HG03378 (cell line): ENCODE data around the gene THUMPD3.

ENCODE experiments used
- ATAC-seq: cut with Tn5 transposase; IDR thresholded peaks from one replicate; pipeline ENCODE4 v1.9.1; 2021; ENCODE audit warnings: mild to moderate bottlenecking, moderate library complexity; ENCODE audit not compliant: unreplicated experiment

THUMPD3 gene

DNA sequence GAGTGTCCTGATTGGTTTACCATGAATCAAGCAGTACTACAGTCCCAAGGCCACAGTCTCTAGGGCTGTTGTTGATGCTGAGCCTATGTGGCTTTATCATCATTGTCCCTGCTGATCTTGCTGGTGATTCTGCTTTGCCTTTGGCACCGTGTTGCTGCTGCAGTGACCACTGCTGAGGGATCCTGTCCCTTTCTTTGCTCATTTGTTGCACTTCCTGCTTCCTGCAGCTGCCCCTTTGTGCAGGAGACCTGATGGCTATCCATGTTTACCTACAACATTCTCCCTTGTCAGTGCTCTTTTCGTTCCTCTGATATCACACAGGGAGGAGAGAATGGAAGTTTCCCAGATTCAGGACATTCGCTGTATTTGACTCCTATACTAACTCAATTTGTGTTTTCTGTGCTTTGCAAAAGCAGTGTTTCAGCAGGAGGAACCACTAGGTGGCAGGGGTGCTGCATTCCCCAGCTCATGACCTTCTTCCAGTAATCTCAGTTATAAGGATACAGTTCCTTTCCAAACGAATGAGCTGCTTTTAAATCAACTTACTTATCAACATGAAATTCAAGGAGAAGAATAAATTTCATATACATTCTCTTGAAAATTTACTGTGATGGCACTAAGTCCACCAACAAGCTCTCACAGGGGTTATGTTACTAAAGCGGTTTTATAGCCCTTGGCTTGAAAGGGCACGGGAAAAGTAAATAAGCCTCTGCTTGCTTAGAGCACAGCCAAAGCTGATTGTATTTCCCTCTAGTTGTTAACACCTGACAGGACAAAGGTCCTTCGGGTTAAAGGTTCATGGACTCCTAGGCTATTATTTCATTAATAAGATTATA lies 9.7 kb upstream of the THUMPD3 start:
- peak; percentile 56 for ATAC-seq

DNA sequence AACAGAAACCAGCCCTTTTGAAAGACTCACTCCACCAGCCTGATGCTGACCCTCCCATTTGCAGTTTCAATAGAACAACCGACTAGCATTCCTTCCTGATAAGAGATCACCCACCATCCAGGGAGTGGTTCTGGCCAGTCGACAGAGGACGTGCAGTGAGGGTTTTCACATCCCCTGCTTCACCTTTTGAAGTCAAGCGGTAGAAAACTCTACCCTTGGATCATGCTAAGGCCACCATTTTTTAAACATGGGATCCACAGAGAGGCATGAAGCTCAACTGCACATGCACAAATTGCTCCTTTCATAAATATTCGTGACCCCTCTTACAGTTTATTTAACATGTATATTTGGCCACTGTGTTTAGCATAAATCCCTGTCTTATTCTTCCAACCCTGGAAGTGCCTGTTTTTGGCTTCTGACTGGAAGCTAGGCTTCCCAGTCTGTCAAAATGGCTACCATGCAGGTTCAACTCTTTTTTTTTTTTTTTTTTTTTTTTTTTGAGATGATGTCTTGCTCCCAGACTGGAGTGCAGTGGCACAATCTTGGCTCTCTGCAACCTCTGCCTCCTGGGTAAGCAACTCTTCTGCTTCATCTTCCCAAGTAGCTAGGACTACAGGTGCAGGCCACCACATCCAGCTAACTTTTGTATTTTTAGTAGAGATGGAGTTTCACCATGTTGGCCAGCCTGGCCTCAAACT lies 1.0 kb upstream of the THUMPD3 start:
- no peak for ATAC-seq

DNA sequence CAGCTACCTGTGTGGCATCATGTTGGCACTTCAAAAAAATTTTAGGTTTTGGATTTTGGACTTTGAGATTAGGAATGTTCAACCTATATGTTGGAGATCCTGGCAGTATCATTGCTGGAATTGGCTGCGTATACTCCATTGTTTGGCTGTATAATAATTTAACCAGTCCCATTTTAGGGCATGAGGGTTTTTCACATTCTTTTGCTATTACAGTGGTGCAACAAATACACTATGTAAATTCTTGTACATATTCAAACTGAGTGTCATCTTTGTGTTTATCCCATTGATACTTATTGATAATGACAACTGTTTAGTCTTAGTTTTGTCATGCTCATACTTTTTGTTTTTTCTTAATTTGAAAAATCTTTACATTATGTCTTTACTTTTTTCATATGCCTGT lies 6.7 kb downstream of the THUMPD3 start:
- no peak for ATAC-seq

DNA sequence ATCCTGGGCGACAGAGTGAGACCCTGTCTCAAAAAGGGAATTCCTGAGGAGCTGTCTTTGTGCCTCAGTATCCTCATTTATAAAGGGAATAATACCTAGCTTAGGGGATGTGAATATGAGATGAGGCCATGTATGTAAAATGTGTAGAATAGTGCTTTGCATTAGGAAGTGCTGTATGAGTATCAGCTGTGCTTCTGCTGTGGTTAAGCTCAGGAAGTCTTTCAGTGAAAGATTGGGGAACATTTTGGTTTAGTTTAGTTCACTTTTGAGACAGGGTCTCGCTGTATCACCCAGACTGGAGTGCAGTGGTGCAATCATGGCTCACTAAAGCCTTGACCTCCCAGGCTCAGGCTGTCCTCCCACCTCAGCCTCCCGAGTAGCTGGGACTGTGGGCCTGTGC lies 10.6 kb downstream of the THUMPD3 start:
- ATAC-seq: no peak

DNA sequence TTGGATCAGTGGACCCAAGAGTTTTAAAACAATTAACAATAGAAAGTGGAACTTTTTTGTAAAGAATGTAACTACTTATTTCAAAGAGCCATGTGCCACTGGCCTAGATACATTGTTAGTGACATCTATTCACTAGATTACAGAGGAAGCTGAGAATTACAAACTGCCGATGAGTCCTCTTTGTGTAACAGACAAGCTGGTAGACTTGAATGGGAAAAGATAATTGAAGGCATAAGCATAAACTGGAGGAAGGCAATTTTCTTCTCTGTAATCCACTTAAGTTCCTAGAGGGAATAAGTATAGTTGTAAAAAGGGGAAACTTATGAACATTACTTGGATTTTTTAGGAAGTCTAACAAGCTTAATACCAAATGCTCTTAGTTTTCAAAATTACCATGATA lies 15.1 kb downstream of the THUMPD3 start:
- ATAC-seq: no peak

DNA sequence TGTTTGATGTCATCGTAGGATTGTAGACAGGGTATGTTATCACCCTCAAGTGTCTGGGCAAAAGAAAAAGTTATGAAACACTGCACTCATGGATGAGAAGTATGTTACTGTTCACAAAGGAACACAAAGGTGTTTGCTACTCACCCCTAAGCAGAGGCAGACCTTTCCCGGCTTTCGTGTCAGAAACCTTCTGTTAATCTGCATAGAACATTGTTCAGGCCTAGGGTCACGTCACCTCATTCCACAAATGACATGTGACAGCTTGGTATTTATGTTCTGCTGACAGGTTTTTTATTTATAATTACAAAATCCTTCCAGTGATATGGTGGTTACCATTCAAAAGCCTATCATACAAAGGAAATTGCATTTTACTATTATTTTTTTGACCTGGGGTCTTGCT lies 16.5 kb downstream of the THUMPD3 start:
- no peak for ATAC-seq

DNA sequence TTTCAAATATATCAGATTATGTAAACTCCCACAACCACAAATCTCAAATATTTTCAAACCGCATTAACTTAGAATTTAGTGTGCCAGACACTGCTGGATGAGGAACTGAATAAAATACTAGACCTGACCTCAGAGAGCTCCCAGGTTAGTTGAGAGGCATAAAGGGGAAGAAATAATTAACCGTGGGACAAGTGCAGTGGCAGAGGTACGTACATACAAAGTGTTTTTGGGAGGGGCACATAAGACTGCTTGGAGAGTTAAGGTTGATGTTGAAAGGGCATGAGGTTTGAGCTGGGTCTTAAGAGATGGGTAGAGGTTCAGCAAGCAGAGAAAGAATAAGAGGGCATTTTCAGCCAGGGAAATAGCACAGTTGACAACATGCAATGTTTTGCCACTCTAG lies 17.2 kb downstream of the THUMPD3 start:
- no peak for ATAC-seq

DNA sequence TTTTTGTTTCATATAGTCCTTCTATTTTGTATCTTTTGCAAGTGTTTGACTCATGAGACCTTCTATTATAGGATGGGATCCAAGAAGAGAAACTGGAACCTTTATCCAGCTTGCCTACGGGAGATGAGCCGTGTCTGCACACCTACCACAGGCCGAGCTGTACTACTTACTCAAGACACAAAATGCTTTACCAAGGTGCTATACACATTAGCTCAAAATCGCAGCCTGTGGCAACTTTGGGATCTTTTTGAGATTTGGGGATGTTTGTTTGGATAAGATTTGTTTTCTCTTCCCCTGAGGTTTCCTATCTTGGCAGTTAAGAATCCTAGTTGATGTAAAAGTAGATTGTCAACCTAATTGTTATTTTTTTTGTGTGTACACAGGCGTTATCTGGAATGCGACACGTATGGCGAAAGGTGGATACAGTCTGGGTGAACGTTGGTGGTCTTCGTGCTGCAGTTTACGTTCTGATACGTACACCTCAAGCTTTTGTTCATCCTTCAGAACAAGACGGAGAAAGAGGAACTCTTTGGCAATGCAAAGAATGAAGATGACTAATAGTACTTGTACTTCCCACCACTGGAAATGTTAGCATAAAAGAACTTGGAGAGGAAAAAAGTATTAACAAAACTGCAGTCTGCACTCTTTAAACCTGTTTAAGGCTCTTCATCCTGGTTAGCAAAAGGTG lies 21.4 kb downstream of the THUMPD3 start:
- ATAC-seq: no peak

DNA sequence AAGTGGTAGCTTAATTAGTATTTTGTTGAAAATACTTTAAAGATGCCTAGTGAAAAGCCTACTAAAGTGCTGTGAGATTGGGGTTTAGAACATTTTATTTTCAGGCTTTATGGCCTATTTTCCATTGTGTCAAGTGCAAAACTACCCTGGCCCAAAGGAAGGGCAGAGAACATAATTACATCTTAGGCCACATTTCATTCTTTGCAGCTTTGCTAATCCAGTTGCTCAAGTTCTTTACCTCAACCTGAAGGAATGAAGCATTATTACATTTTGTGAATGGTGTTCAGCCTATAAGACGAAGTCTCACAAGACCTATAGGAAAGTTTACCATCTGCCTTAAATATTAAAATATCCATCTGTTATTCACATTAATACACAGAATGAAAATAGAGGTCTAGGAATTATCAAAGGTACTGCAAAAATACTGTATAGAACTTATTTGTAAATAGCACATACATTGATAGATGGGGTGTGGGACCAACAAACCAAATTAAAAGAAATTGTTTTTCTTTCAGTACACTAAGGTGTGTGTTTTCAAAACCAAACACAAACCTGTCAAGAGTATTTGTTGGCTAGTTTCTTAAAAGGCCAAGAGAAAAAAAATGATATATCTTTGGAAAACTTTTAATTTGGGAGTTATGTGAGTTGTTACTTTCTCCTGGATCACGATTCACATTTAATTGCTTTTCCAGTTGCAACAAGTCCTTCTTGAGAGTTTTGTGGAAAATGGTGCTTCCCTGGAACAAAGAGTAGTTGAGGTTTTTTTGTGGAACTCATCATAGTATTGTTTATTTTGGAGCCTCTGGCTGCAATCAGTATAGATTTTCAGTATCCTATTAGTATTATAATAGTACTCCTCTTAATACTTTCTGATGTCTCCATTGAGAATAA lies 22.6 kb downstream of the THUMPD3 start:
- no peak for ATAC-seq

DNA sequence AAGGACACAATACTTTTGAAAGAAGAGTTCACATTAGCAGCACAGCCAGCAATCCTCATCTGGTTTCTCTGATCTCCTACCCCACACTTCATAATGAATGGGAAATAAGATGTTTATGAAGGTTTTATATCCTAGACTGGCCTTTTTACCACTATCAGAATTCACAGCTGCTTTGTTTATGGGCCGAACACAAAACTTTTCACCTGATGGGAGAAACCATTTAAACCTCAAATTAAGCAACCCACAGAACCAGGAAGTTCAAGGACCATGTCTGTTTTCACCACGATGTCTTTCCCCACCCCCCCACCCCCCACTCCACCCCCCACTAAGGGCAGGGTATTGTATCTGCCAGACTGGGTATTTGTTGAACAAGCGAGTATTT lies 23.2 kb downstream of the THUMPD3 start:
- no peak for ATAC-seq

DNA sequence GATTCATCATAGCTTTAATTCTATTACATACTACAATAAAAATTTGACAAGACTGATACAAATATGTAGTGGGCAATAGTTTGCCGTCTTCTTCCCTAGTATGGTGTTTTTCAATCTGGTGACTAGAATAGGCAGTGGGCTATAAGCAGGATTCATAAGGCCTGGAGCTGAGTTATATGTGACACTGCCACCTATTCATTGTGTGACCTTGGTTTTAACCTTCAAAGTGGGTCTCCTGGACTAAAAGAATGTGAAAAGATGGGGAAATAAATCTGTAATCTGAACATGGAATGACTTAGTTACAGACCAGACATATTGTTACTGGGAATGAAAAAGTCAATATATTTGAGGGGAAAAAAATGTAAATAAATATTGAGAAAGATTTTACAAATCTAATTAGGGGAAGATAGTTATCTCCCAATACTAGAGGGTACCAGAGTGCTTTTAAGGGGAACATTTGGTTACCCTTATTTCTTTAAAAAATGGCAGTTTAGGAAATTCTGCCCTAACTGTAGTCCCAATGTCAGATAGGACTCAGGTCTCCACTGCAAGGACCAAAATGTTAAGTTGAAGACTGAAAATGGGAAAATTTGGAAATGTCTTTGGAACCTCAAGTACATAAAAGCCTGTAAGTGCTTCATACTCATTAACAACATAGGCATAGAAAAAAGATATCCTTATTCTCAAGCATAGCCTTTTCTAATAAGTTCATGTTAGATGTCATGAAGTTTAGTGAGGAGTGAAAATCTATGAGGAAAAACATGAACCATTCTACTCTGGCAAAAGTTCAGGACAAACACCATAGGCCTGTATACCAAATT lies 23.9 kb downstream of the THUMPD3 start:
- no peak for ATAC-seq

DNA sequence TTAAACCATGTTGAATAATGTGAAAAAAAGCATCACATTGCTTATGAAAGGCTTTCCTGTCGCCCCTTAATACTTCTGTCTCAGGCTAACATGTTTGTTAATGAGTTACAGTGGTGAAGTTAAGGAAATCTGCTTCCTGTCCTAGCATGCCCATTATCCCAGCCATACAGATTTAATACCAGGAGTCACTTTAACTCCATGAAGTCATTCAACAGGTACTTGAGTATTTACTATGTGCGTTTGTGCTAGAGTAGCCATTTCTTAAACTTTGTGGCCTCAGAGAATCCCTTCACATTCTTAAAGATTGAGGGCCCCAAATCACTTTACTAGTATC lies 24.4 kb downstream of the THUMPD3 start:
- no peak for ATAC-seq

DNA sequence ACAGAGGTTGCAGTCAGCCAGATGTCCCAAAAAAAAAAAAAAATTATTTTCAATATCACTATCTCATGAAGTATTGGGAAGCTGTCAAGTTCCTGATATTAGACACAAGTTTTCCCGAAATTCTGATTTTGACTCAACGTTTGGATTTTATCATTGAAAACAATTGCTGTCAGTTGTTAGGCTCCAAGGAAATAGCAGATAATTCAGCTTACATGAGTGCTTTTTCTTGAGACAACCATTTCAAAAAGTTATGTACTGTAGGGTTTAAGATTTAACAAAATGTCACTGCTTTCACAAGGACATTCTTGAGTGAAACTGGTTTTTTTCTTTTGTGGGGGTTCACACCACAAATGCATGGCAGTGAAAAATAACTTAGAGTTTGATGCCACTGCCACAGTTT lies 25.3 kb downstream of the THUMPD3 start:
- ATAC-seq: no peak

DNA sequence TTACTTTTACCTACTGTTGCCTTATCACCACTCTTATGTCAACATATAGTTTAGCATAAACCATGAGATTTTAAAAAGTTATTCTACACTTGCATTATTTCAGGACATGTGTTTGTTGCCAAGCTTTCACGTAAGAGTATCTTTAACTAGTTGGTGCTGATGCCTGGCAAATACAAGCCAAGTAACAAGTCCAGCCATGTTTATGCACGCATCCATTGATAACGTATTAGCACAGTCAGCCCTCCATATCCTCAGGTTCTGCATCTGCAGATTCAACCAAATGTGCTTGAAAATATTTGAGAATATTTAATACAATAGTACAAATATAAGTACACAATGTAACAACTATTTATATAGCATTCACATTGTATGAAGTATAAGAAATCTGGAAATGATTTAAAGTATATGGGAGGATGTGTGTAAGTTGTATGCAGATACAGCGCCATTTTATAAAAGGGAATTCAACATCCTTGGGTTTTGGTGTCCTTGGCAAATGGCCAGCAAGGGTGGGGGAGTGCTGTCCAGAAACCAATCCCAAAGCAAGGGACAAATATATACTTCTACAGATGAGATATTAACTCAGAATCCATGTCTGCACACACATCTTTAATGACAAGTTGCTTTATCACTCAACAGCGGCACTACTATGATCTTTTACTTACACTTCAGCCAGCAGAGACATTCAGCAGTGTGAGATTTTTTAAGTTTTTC lies 25.9 kb downstream of the THUMPD3 start:
- ATAC-seq: no peak

DNA sequence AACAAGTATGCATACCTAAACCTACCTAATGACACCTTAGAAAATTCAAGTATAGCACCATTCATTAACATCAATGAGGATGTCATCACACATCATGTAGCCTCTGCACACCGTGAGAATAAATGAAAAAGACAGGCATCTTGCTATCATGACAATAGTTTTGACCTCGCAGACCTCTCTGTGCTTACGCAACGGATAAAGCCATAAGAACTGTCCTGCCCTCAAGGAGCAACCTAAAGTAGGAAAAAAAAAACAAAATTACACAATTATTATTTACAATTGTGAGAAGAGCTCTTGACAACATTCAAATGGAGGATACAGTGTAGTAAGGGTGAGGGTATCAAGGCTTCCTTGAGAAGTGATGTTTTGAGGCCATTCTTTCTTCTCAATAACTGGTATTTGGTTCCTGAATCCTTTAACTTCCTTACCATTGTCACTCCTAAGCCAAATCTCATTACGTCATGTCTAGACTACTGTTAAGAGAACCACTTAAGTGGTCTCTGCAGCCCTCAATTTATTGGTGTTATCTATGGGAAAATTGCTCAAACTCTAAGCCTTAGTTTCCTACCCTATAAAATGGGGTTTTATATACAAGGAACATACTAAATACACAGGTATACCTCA lies 27.5 kb downstream of the THUMPD3 start:
- ATAC-seq: no peak

DNA sequence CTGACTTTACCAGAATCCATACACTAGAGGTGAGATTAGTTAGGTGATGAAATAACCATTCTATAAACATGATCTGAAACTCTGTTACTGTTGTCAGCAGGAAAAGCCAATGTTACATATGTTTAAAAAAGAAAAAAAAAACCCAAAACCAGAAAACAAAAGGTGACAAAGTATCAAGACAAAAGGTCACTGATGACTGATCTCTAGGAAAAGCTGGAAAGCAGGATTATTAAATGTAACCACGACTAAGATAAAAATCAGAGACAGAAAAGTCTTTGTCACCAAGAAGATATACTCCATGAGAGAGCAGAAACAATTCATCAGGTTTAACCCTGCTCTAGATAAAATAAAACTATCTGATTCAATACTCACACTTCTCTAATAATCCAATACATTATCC lies 29.2 kb downstream of the THUMPD3 start:
- ATAC-seq: no peak

DNA sequence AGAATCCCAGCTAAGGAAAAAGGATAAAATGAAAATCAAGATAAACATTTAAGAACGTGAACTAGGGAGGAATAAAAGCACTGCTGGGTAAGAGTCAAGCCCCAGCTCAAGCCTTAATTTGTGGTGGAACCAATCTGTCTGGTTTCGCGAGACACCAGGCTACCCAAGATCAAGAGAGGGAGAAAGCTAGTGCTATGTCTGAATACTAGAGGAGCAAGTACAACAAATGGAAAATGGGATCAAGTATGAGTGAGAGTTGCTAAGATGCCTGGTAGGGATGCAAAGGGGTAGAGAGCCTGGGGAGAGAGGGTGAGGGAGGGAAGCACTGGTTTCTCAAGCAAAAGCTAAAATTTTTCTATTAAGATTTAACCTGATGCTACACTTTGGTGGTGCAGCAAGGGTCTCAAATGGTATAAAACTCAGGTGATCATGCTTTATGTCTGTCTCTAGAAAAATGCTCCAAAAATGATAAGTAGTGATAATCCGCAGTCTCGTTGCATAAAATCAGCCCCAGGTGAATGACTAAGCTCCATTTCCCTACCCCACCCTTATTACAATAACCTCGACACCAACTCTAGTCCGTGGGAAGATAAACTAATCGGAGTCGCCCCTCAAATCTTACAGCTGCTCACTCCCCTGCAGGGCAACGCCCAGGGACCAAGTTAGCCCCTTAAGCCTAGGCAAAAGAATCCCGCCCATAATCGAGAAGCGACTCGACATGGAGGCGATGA lies 32.9 kb downstream of the THUMPD3 start:
- no peak for ATAC-seq

DNA sequence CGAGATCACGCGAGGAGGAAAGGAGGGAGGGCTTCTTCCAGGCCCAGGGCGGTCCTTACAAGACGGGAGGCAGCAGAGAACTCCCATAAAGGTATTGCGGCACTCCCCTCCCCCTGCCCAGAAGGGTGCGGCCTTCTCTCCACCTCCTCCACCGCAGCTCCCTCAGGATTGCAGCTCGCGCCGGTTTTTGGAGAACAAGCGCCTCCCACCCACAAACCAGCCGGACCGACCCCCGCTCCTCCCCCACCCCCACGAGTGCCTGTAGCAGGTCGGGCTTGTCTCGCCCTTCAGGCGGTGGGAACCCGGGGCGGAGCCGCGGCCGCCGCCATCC lies 33.4 kb downstream of the THUMPD3 start:
- peak; percentile 23 for ATAC-seq
